HG02610 (cell line): ENCODE data around the gene AIFM2.
A peak's percentile ranks its signal among the peaks of the same experiment; 100 is the strongest.
"Not testable (repeated sequence)": the region's sequence is repeated elsewhere in the genome, so short reads cannot be mapped to it uniquely, and the experiment has no call there.

Source experiments
- ATAC-seq: cut with Tn5 transposase; IDR thresholded peaks from one replicate; pipeline ENCODE4 v1.9.1; 2021; ENCODE audit warnings: mild to moderate bottlenecking, moderate library complexity; ENCODE audit not compliant: unreplicated experiment

AIFM2 gene

DNA sequence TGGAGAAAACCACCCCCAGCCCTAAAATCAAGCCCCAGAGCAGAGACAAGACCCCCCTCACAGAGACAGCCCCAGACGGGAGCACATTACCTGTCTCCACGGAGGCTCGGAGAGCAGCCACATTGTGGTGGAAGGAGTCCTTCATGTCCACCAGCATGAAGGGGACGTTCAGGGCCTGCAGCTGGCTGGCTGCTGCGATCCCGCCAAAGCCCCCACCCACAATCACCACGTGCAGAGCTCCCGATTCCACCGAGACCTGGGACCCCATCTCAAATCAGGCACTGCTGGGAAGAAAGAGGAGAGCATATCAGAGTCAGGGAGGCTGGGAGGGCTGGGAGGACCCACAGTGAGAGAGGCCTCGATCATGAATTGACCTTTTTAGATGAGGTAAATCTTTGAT is 8.8 kb downstream of the AIFM2 start:
- ATAC-seq = no peak

DNA sequence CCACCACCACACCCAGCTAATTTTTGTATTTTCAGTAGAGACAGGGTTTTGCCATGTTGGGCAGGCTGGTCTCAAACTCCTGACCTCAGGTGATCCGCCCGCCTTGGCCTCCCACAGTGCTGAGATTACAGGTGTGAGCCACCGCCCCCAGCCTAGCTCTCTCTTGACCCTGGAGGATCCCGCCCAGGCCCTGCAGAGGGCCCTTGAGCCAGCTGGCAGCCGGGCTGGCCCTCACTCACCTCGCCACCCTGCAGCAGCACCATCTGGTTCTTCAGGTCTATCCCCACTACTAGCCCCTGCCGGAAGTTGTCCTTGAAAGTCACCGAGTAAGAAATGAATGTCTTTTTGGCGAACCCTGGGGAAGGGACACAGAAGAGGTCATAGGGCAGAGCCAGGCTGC is 9.5 kb downstream of the AIFM2 start:
- ATAC-seq = not testable (repeated sequence)

DNA sequence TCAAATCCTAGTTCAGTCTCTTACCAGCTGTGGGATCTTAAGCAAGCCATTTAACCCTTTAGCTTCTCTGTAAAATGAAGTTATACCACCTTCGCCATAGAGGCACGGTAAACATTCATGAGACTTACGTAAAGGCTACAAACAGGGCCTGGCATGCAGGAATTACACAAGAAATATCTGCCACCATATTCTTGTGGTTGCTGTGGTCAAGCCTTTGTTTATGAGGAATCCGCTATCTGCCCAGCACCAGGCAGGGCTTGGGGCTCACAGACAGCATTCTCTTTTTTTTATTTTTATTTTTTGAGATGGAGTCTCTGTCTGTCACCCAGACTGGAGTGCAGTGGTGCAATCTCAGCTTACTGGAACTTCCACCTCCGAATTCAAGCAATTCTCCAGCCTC is 9.9 kb downstream of the AIFM2 start:
- ATAC-seq = no peak

DNA sequence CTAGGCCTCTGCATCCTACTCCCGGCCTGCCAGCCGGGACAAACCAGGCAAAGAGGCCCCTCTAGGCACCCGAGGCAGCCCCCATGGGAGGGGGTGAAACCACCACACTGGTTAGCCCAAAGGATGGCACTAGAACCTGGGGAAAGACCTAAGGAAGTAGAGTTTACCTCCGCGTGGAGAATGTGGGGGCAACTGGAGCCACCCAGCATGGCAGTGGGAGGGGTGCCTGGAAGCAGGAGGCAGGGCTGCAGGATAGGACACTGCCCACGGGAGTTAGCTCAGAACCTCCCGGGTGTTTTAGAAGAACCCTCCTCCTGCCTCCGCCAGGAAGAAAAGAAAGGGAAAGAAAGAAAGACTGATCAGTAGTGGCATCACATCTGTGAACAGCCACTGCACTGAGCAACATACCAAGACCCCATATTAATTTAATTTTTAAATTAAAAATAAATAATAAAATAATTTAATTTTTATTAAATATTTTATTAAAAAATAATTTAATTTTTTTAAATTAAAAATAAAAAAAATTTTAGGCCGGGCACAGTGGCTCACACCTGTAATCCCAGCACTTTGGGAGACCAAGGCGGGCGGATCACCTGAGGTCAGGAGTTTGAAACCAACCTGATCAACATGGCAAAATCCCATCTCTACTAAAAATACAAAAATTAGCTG is 11.2 kb downstream of the AIFM2 start:
- no peak for ATAC-seq

- no peak for ATAC-seq
Observed at GRCh38 chr10:70120417-70120816, 12.2 kb downstream of the AIFM2 start.

- no peak for ATAC-seq
Observed at GRCh38 chr10:70119623-70120022, 13.0 kb downstream of the AIFM2 start.

DNA sequence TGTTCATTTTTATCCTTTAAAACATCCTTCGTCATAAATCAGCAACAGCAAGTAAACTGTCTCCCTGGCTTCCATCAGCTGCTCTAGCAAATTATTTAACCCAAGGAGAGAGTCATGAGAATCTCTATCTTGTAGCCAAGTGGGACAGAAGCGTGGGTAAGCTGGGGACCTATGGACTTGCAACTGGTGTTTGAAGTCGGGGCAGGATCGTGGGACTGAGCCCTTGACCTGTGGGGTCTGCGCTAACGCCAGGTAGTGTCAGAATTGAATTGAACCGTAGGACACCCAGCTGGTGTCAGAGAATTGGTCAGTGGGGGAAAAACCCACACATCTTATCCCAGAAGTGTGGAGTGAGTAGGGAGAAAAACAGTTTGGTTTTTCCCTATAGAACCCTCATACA is 13.4 kb downstream of the AIFM2 start:
- ATAC-seq = no peak

DNA sequence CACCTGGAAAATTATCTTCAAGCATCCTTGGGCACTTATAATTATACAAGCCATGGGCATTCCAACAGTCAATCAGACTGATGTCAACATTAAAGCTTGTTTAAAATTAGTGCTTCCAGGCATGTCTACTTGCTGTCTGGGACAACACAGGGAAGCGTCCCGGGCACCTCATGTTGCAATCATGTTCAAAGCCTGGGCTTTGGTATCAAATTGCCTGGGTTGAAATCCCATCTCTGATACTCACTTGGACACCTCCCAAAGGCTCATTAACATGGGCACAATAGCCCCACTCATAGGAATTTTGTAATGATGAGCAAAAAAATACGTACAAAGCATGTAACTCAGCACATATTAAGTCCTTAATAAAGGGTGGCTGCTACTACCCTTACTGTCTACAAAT is 14.4 kb downstream of the AIFM2 start:
- no peak for ATAC-seq

- no peak for ATAC-seq
Observed at GRCh38 chr10:70117646-70118045, 15.0 kb downstream of the AIFM2 start.

DNA sequence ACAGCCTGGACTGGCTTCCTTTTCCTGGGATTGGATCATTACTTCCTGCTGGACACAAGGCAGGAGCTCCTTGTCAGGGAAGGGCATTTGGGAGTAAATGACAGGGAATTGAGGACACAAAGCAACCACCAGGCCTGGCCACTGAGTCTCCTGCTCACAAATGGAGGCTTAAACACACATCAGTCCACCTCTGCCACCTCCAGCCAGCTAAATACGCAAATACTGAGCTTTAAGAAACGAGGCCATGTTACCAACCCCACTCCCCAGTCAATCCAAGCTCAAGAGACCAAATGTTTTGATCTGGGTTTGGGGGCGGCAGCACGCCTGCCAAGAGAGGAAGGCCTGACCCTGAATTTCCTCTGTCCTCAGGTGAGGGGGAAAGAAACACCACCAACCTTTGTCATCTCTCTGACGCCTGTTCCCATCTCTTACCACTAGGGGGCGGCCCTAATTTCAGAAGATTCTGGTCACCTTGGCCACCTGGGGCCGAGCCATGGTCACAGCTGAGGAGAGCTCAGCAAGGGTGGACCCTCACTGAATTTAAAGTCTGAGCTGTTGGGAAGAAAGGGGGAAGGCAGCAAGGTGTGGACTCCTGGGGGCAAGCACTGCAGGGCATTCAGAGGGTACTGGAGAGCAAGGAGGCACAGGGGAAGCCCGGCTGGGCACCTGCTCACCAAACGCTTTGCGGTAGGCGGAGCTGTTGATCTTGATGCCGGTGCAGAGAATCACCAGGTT is 16.5 kb downstream of the AIFM2 start:
- ATAC-seq = no peak

- no peak for ATAC-seq
Observed at GRCh38 chr10:70114902-70115301, 17.7 kb downstream of the AIFM2 start.

GRCh38 chr10:70112071-70112470 is 20.6 kb downstream of the AIFM2 start:
- ATAC-seq = no peak

DNA sequence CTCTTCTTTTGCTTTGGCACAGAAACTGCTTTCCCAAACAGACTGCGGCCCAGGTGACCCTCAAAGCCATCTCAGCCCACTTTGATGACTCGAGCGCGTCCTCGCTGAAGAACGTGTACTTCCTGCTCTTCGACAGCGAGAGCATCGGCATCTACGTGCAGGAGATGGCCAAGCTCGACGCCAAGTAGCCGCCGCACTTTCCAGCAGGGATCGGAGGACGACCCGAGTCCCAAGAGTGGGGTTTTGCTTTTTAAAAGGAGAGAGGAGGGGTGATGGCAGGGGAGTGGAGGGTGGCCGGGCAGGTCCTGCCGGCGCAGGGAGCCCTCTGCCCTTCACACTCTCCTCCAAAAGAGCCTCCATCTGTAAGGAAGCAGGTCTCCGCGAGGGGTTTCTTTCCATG is 21.1 kb downstream of the AIFM2 start:
- ATAC-seq = no peak

DNA sequence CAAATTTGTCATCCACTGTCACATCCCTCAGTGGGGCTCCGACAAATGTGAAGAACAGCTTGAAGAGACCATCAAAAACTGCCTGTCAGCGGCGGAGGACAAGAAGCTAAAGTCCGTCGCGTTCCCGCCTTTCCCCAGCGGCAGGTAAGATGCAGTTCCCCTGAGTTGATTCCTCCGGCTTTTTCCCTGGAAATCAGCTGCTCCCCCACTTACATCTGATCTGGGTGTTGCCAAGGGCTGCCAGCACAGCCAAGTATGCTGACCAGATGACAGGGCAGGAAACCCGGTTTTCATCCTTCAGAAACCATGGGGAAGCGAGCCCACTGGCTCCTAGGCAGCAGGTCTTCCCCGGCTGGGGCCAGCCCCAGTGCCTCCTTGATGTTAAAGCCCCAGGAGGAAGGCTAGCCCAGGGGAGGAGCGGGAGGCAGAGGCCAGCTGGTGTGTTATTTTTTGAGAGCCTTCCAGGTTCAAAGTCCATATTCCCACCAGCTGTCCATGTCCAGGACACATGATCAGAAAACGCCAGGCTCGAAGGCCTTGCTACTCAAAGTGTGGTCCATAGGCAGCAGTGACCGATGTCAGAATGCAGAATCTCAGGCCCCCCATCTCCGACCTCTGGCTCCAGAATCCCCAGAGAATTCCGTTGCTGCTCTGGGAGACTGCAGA is 23.4 kb downstream of the AIFM2 start:
- no peak for ATAC-seq

DNA sequence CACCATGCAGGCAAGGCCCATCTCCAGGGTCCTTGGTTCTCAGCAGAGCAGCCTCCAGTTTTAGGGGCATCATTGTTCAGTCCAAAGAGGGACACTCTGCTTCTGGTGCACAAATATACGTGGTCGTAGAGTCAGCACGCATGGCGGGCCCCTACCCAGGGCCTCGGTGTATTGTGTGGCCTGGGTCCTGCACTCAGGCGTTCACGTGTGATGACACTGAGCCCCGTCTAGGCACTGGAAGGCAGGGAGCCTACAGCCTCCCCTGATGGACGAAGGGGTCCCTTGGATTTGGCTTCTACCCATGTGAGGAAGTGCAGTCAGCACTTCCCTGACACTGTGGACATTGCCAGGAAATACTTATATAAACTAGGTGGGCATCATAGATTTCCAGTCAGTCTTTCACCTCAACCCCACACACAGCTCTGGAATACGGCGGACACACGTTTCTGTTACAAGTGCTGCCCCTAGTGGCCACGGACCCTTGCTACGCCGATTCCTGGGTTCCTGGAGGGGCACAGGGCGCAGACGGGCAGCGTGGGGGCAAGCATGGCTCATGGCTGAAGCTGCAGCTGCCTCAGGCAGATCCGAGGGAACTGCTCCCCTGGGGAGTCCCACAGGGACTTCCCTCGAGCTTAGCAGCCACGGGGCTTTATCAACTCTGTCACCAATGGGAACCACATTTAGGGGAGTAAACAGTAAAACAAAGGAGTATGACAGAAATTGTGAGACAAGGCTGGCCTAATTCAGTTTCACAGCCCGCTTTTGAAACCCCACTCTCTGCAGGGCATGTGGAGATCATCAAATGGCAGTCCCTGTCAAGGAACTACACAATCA is 25.4 kb downstream of the AIFM2 start:
- ATAC-seq = peak; percentile 89

DNA sequence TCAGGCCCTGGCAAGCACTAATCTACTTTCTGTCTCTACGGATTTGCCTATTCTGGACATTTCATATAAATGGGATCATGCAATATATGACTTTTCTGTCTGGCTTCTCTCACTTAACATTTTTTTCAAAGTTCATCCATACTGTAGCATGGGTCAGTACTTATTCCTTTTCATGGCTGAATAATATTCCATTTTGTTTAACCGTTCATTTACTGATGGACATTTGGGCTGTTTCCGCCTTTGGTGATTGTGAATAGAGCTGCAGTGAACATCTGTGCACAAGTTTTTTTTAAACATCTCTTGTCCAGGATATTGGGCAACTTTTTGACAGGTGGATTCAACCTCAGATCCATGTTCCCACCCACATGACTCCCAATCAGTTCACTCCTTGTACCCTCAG is 31.0 kb downstream of the AIFM2 start:
- ATAC-seq = no peak

- ATAC-seq = not testable (repeated sequence)
Observed at GRCh38 chr10:70101068-70101562, 31.5 kb downstream of the AIFM2 start.

DNA sequence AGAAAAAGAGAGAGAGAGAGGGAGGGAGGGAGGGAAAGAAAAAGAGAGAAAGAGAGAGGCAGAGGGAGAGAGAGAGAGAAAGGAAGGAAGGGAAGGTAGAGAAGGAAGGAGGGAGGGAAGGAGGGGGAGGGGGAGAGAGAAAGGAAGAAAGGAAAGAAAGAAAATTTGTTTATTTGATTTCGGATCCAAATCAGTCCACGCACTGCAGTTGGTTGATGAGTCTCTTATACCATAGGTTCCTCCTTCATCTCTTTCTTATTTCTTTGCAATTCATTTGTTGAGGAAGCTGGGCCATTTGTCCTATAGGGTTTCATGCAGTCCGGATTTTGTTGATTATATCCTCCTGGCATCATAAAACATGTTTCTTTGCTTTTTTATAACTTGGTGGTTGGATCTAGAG is 34.4 kb downstream of the AIFM2 start:
- ATAC-seq = no peak

DNA sequence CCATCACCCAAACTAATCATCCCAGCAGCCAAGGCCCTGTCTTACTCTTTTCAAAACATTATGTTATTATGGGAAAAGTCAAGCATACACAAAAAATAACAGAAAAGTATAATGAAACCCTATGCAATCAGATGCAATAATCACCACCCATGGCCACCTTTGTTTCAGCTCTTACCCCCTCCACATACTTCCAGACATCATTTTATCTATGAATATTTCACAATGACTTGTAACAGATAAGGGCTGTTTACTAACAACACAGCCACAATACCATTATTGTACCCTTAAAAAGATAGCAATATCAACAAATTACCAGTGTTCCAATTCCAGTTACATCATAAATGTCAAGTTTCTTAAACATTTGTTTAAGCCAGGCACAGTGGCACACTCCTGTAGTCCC is 35.2 kb downstream of the AIFM2 start:
- no peak for ATAC-seq

DNA sequence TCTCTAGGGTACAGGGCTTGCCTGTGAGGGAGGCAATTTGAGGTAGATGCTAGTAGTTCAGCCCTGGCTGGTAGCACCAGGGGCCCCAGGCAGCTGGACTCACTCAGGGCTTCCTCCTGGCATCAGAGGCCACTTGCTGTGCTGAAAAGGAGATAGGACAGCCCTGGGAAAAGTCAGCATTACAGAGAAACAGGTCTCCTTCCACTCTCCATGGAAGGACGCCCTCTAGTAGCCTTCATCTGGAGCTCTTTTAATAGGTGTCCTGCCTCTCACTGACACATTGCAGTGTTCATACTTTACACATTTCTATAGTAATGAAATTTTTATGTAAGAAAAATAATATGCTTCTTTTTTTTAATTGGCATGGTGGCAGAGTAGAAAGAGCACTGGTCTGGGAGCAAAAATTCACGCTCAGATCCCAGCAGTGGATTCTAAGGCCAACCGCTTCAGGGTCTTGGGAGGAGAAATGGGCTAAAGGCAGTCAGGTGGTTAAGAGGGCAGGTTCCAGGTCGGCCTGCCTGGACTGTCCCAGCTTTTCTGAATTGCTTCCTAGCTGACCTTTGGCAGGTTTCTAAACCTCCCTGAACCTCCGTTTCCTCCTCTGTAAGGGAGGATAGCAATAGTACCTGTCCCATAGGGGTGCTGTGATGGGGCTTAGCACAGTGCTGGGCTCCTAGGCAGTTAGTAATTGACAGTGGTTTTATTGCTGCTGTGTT is 35.8 kb downstream of the AIFM2 start:
- no peak for ATAC-seq
